Measurements from ENCODE around the gene BCL10.
A peak's percentile ranks its signal among the peaks of the same experiment; 100 is the strongest.

Gene BCL10

GRCh38 chr1:85259118-85259911, 17.1 kb downstream of the BCL10 start, which contains the start of gene C1orf52 (continued):
- TF ChIP-seq ZNF585B (tag by site-specific recombination; IDR thresholded peaks at IDR 0.05) (no peak), ZNF341 (tag by site-specific recombination; IDR thresholded peaks at IDR 0.05; ENCODE audit: low read depth) (0 out of 2 replicates have a peak, but pooled peaks have one; percentile 22), ZNF280C (tag by site-specific recombination; IDR thresholded peaks at IDR 0.05) (no peak), ZNF133 (tag by site-specific recombination; IDR thresholded peaks at IDR 0.05) (no peak), ZNF76 (tag by site-specific recombination; IDR thresholded peaks at IDR 0.05; ENCODE audit: borderline replicate concordance, low read depth) (no peak), ZNF529 (tag by site-specific recombination; IDR thresholded peaks at IDR 0.05; ENCODE audit: insufficient replicate concordance) (no peak), ZNF785 (tag by site-specific recombination; IDR thresholded peaks at IDR 0.05) (no peak), ZNF19 (tag by site-specific recombination; IDR thresholded peaks at IDR 0.05; ENCODE audit: low read depth) (no peak), ZNF394 (tag by site-specific recombination; IDR thresholded peaks at IDR 0.05; ENCODE audit: borderline replicate concordance) (peak; percentile 54; the same call in 1 of the 2 replicates), ZSCAN4 (tag by site-specific recombination; IDR thresholded peaks at IDR 0.05) (no peak), ZNF335 (tag by site-specific recombination; conservative IDR thresholded peaks at IDR 0.05) (peak; percentile 95), ZBTB10 (tag by site-specific recombination; IDR thresholded peaks at IDR 0.05) (0 out of 2 replicates have a peak, but pooled peaks have one; percentile 15), ZNF138 (tag by site-specific recombination; IDR thresholded peaks at IDR 0.05; ENCODE audit: borderline replicate concordance) (no peak), ZFP3 (tag by site-specific recombination; IDR thresholded peaks at IDR 0.05; ENCODE audit: low read depth) (no peak), ZNF48 (tag by site-specific recombination; IDR thresholded peaks at IDR 0.05) (no peak), ZNF610 (tag by site-specific recombination; IDR thresholded peaks at IDR 0.05; ENCODE audit: borderline replicate concordance) (peak; percentile 57; the same call in 1 of the 2 replicates), ZNF701 (tag by site-specific recombination; IDR thresholded peaks at IDR 0.05) (no peak), ZNF776 (tag by site-specific recombination; IDR thresholded peaks at IDR 0.05; ENCODE audit: borderline replicate concordance) (no peak), GLIS2 (tag by site-specific recombination; IDR thresholded peaks at IDR 0.05) (peak; percentile 70), KLF10 (tag by site-specific recombination; IDR thresholded peaks at IDR 0.05) (no peak), ZBTB7A (tag by site-specific recombination; IDR thresholded peaks at IDR 0.05; ENCODE audit: low read depth) (no peak), ZBTB17 (tag by site-specific recombination; IDR thresholded peaks at IDR 0.05) (peak; percentile 95), ZNF416 (tag by site-specific recombination; IDR thresholded peaks at IDR 0.05) (no peak), ZIC2 (tag by site-specific recombination; IDR thresholded peaks at IDR 0.05) (peak; percentile 63), ZNF155 (tag by site-specific recombination; IDR thresholded peaks at IDR 0.05) (no peak), ZNF433 (tag by site-specific recombination; IDR thresholded peaks at IDR 0.05; ENCODE audit: low read depth) (no peak), KLF16 (tag by site-specific recombination; IDR thresholded peaks at IDR 0.05) (peak; percentile 46), ZNF473 (tag by site-specific recombination; IDR thresholded peaks at IDR 0.05) (no peak), ZNF121 (tag by site-specific recombination; IDR thresholded peaks at IDR 0.05) (no peak)
- TF ChIP-seq, protein P1, sequence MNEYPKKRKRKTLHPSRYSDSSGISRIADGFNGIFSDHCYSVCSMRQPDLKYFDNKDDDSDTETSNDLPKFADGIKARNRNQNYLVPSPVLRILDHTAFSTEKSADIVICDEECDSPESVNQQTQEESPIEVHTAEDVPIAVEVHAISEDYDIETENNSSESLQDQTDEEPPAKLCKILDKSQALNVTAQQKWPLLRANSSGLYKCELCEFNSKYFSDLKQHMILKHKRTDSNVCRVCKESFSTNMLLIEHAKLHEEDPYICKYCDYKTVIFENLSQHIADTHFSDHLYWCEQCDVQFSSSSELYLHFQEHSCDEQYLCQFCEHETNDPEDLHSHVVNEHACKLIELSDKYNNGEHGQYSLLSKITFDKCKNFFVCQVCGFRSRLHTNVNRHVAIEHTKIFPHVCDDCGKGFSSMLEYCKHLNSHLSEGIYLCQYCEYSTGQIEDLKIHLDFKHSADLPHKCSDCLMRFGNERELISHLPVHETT (tag by site-specific recombination; IDR thresholded peaks at IDR 0.05): no peak
- TF ChIP-seq, protein P2, sequence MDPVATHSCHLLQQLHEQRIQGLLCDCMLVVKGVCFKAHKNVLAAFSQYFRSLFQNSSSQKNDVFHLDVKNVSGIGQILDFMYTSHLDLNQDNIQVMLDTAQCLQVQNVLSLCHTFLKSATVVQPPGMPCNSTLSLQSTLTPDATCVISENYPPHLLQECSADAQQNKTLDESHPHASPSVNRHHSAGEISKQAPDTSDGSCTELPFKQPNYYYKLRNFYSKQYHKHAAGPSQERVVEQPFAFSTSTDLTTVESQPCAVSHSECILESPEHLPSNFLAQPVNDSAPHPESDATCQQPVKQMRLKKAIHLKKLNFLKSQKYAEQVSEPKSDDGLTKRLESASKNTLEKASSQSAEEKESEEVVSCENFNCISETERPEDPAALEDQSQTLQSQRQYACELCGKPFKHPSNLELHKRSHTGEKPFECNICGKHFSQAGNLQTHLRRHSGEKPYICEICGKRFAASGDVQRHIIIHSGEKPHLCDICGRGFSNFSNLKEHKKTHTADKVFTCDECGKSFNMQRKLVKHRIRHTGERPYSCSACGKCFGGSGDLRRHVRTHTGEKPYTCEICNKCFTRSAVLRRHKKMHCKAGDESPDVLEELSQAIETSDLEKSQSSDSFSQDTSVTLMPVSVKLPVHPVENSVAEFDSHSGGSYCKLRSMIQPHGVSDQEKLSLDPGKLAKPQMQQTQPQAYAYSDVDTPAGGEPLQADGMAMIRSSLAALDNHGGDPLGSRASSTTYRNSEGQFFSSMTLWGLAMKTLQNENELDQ (tag by site-specific recombination; IDR thresholded peaks at IDR 0.05; ENCODE audit: low read depth): no peak
